LNCAP (cell line): ENCODE data around the gene RUFY4.

Source experiments
- TF ChIP-seq, protein P1 (sequence below): fragments of 450-650 bp; IDR thresholded peaks from 2 replicates; pipeline ENCODE4 v1.5.1; 2017; ENCODE audit warnings: mild to moderate bottlenecking

The RUFY4 gene

DNA sequence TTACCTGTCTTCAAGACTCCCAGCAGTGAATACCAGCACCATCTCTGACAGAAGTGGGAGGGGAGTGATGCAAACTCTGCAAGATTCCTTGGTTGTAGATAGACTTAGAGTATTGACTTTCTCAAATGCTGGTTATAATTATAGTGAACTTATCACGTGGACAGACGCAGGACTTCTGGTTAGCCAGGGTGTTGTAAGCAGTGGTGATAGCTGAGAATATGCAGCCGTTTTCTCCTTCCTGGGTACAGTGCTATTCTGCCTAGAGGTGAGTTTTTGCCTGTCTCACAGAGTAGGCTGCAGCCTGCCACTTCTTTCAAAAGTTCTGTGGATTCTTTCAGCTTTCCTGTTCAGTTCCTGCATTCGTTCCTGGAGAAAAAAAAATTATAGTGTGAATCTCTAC lies 56.0 kb downstream of the RUFY4 start:
- TF ChIP-seq, protein P1, sequence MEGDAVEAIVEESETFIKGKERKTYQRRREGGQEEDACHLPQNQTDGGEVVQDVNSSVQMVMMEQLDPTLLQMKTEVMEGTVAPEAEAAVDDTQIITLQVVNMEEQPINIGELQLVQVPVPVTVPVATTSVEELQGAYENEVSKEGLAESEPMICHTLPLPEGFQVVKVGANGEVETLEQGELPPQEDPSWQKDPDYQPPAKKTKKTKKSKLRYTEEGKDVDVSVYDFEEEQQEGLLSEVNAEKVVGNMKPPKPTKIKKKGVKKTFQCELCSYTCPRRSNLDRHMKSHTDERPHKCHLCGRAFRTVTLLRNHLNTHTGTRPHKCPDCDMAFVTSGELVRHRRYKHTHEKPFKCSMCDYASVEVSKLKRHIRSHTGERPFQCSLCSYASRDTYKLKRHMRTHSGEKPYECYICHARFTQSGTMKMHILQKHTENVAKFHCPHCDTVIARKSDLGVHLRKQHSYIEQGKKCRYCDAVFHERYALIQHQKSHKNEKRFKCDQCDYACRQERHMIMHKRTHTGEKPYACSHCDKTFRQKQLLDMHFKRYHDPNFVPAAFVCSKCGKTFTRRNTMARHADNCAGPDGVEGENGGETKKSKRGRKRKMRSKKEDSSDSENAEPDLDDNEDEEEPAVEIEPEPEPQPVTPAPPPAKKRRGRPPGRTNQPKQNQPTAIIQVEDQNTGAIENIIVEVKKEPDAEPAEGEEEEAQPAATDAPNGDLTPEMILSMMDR, result no peak

DNA sequence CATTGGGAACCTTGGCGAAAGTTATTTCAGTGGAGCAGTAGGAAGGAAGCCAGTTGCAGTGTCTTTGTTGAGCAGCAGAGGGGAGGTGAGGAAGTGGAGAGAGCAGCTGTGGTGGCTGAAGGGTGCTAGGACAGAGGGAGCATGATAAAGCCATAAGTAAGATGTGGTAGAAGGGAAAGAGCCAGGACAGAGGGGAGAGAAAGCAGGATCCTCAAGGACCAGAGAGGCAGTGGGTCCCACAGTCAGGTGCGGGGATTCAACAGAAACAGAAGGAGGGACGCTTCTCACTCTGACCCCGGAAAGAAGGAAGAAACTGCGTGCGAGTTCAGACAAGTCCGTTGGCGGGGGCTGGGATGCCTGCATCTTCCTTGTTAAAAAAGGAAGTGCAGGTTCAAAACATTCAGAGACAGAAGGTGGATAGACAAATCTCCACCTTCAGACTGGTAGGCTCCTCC lies 56.6 kb downstream of the RUFY4 start, which contains the start of gene CXCR2:
TSS of gene CXCR2 (plus strand) at position 403 of the 455 bp plus-strand sequence. CDS start 8,774 bp downstream, outside the sequence.
- TF ChIP-seq, protein P1, result no peak

DNA sequence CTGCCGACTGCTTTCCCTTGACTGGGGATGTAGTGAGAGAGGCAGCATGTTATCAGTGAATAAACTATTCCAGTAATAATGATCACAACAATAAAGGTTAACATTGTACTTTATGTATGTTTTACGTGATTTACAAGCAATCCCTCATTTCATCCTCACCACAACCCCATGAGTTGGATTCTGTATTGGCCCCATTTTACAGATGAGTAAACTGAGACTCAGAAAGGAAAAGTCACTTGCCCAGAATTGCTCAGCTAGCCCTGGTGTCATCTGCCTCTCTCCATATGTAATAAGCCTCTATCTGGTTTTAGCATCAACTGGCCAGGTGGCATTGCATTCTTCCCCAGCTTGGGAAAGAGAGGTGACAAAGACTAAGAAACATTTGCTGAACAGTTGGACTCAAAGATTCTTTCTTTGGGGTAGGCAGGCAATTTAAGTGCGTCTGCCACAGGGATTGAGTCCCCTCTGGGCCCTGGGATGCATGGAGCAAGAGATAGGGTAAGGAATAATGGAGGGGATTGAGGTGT lies 58.9 kb downstream of the RUFY4 start:
- TF ChIP-seq, protein P1, result no peak

DNA sequence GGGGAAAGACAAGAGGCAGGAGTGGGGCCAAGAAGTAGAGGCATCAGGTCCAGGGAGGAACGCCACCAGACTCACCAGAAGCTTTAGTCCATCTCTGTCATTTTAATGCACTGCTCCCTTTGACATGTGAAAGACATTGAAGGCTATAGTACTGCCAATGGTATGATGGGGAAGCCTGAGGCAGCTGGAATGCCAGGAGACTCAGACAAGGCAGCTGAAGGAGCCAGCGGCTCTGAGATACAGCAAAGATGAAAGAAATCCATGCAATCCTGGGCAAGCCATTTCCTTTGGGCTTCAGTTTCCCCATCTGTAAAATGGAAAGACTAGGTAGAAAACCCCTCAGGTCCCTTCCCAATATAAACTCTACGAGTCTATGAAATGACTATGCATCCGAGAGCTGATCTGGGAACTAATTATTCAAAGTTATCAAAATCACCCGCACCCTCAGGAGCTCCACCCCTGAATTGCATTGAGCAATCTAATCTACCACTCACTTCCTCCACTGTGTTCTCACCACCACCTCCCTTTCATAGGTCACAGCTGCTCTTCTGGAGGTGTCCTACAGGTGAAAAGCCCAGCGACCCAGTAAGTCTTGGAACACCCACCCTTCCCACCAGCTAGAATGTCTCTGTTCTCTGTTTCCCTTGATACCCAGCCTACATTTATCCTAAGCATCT lies 59.9 kb downstream of the RUFY4 start:
- TF ChIP-seq, protein P1, result no peak

DNA sequence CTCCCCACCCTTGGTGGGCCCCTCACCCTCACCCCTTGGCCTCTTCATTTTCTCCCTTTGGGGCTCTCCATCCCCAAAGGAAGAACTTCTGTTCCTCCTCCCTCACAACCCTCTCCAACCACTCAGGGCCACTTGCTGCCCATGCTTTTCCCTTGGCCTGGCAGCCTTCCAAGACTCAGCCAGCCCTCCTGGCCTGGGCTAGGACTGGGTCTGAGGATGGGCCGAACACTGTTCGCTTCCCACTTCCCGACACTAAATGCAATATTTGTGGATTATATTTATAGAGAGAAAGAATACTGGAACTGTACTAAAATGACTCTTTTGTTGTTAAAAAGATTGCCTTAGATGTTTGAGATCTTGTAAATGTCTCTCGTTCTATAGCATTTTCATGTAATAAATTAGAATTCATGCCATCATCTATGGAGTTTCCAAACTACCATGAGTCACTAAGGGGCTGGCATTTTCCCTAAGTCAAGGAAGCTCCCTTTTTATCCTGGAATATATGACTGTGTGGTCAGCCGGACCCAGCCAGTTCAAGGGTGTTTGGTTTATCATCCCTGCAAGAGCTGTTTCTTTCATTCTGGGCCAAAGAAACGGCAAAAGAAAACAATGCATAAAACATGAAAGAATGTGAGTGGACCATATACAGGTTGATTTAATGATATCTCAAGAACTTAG lies 60.5 kb downstream of the RUFY4 start:
- TF ChIP-seq, protein P1, result no peak

DNA sequence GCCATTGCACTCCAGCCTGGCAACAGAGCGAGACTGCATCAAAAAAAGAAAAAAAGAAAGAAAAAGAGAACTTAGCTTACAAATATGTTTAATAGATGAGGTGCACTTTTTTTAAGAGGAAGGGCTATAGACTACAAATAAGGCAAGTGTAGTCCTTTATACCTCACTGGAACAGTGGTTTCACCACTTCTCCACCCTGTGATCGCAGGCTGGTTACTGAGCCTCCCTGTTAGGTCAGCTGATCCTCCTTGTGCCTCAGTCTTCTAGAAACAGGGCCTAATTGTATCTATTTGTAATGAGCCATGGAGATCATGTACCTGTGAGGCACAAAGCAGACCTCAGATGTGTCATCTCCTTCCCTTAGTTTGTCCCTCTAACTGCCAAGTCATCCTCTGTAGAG lies 61.3 kb downstream of the RUFY4 start:
- TF ChIP-seq, protein P1, result no peak

DNA sequence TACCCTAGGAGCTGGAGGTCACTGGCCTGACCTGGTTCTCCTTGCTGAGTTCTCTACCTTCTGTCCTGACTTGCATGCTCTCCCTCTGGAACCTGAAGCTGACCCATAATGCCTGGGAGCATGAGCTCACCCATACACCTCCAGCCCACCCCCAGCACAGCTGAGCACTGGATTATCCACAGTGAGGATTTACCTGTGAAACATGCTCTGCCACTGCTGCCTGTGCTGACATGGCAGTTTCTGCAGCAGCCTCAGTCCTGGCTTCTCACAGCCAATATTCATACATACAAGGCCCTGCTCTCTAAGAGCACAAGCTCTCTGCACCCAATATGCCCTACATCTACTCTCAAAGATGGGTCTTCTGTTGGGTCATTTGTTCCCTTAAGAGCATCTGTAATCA lies 61.8 kb downstream of the RUFY4 start:
- TF ChIP-seq, protein P1, result no peak
